H1 (cell line): Measurements from ENCODE around the gene LMBR1. TPM values are rescaled to one million over a fixed set of nuclear protein-coding genes. Genes with fewer than 3 reads are reported as not detected.

Experiments used
- CTCF ChIA-PET: fragments of 300-600 bp; sonication (Branson Sonifier 250); formaldehyde crosslinking; loops from one replicate; lab custom pipeline; 2021; ENCODE audit not compliant: partially characterized antibody; lab: Charles Lee
- POLR2A ChIA-PET: fragments of 300-600 bp; sonication (Branson Sonifier 250); formaldehyde crosslinking; loops from one replicate; lab custom pipeline; 2021; ENCODE audit warnings: inconsistent platforms; ENCODE audit not compliant: partially characterized antibody; lab: Charles Lee
- DNase-seq, 2 experiments: peaks; one replicate each; pipeline versions ENCODE4 v3.0.0 to v3.0.0-alpha.2; 2010 to 2022; ENCODE audit warnings: low spot score in 2 of 2, low read depth in 1 of 2, mixed read lengths in 1 of 2
- FAIRE-seq: peaks from 2 replicates; lab custom pipeline; 2011; peaks lifted over from hg19 to GRCh38; lab: Jason Lieb, UNC
- H2AFZ ChIP-seq: 2 replicates; pipeline ENCODE4 v1.8.1; 2012; ENCODE audit warnings: low read length, inconsistent platforms
- H2AK5ac ChIP-seq: 2 replicates; pipeline ENCODE4 v1.6.1; 2013; ENCODE audit warnings: low read depth, low read length
- H2BK120ac ChIP-seq: replicated peaks from 2 replicates; pipeline ENCODE3; 2013; ENCODE audit warnings: low read depth, low read length, inconsistent platforms
- H2BK12ac ChIP-seq: 2 replicates; pipeline ENCODE4 v1.6.1; 2013; ENCODE audit warnings: low read depth, low read length
- H2BK15ac ChIP-seq: 2 replicates; pipeline ENCODE4 v1.6.1; 2013; ENCODE audit warnings: low read length
- H2BK20ac ChIP-seq: 2 replicates; pipeline ENCODE4 v1.6.1; 2013; ENCODE audit warnings: low read length
- H2BK5ac ChIP-seq: 2 replicates; pipeline ENCODE4 v1.6.1; 2013; ENCODE audit warnings: low read depth, low read length
- H3K14ac ChIP-seq: 2 replicates; pipeline ENCODE4 v1.6.1; 2013; ENCODE audit warnings: inconsistent platforms; ENCODE audit not compliant: insufficient read length
- H3K18ac ChIP-seq: 2 replicates; pipeline ENCODE4 v1.6.1; 2013; ENCODE audit warnings: low read length; ENCODE audit errors: extremely low read depth
- H3K23ac ChIP-seq: 2 replicates; pipeline ENCODE4 v1.6.1; 2013; ENCODE audit warnings: inconsistent platforms; ENCODE audit not compliant: insufficient read length
- H3K23me2 ChIP-seq: 2 replicates; pipeline ENCODE4 v1.6.1; 2013; ENCODE audit warnings: low read depth, low read length
- H3K27ac ChIP-seq: 2 replicates; pipeline ENCODE4 v1.6.1; 2011; ENCODE audit warnings: low read depth, low read length, inconsistent platforms
- H3K27me3 ChIP-seq, 4 experiments: replicated peaks in 1 of 4; 1 replicate in 1 of 4; 2 replicates in 3 of 4; pipeline versions ENCODE4 v1.6.1 to v1.8.1; 2011 to 2013; ENCODE audit warnings: low read length in 3 of 4, mild to moderate bottlenecking in 3 of 4, inconsistent platforms in 2 of 4, mixed read lengths in 2 of 4, moderate library complexity in 1 of 4; ENCODE audit not compliant: control insufficient read depth in 3 of 4, insufficient read depth in 3 of 4; ENCODE audit errors: extremely low read depth in 1 of 4
- H3K36me3 ChIP-seq, 4 experiments: 2 replicates each; pipeline versions ENCODE4 v1.6.1 to v1.8.1; 2011 to 2013; ENCODE audit warnings: mild to moderate bottlenecking in 4 of 4, low read length in 3 of 4, moderate library complexity in 2 of 4, control low read depth in 1 of 4, inconsistent platforms in 1 of 4; ENCODE audit not compliant: insufficient read depth in 4 of 4, control insufficient read depth in 2 of 4
- H3K4ac ChIP-seq: replicated peaks from 2 replicates; pipeline ENCODE3; 2013; ENCODE audit warnings: low read length, low read depth, mixed read lengths, inconsistent platforms; ENCODE audit not compliant: insufficient read length
- H3K4me1 ChIP-seq, 4 experiments: replicated peaks in 1 of 4; 1 replicate in 1 of 4; 2 replicates in 3 of 4; pipeline versions ENCODE4 v1.6.1 to v1.8.1; 2011 to 2013; ENCODE audit warnings: low read length in 3 of 4, inconsistent platforms in 2 of 4, mixed read lengths in 1 of 4; ENCODE audit not compliant: insufficient read depth in 4 of 4, control insufficient read depth in 3 of 4
- H3K4me2 ChIP-seq, 2 experiments: 2 replicates each; pipeline versions ENCODE4 v1.6.1 to v1.8.1; 2011 to 2013; ENCODE audit warnings: low read depth in 2 of 2, low read length in 2 of 2, control low read depth in 1 of 2, inconsistent platforms in 1 of 2, mild to moderate bottlenecking in 1 of 2; ENCODE audit not compliant: insufficient read depth in 1 of 2
- H3K4me3 ChIP-seq, 4 experiments: fragments of 200-600, 300-600 bp in 1 of 4; sonication (generic), shearing (Covaris generic), sonication (Bioruptor Twin) in 1 of 4; 2 replicates each; pipeline versions ENCODE4 v1.5.1 to v1.8.1; 2011 to 2016; ENCODE audit warnings: low read length in 4 of 4, low read depth in 3 of 4, control low read depth in 2 of 4, inconsistent platforms in 2 of 4, mild to moderate bottlenecking in 2 of 4, mixed read lengths in 1 of 4, moderate library complexity in 1 of 4; ENCODE audit not compliant: insufficient read depth in 2 of 4; ENCODE audit errors: extremely low read depth in 1 of 4
- H3K56ac ChIP-seq: replicated peaks from 2 replicates; pipeline ENCODE3; 2013; ENCODE audit warnings: low read depth, mild to moderate bottlenecking, mixed read lengths, low read length, inconsistent platforms; ENCODE audit not compliant: insufficient read length
- H3K79me1 ChIP-seq: 2 replicates; pipeline ENCODE4 v1.6.1; 2013; ENCODE audit warnings: low read depth, low read length, control low read depth
- H3K79me2 ChIP-seq, 2 experiments: 2 replicates each; pipeline versions ENCODE4 v1.6.1 to v1.8.1; 2012 to 2013; ENCODE audit warnings: low read length in 2 of 2, mild to moderate bottlenecking in 2 of 2, inconsistent platforms in 1 of 2; ENCODE audit not compliant: insufficient read depth in 2 of 2, control insufficient read depth in 1 of 2
- H3K9ac ChIP-seq, 4 experiments: replicated peaks in 1 of 4; 1 replicate in 1 of 4; 2 replicates in 3 of 4; pipeline versions ENCODE4 v1.6.1 to v1.8.1; 2011 to 2013; ENCODE audit warnings: low read depth in 3 of 4, low read length in 3 of 4, control low read depth in 2 of 4, mild to moderate bottlenecking in 2 of 4, moderate library complexity in 2 of 4, inconsistent platforms in 1 of 4; ENCODE audit errors: extremely low read depth in 1 of 4
- H3K9me3 ChIP-seq, 2 experiments: 2 replicates each; pipeline versions ENCODE4 v1.6.1 to v1.8.1; 2012 to 2013; ENCODE audit warnings: mild to moderate bottlenecking in 2 of 2, moderate library complexity in 2 of 2, control low read depth in 1 of 2, inconsistent platforms in 1 of 2, low read depth in 1 of 2, low read length in 1 of 2, mixed read lengths in 1 of 2; ENCODE audit not compliant: insufficient read depth in 2 of 2
- H4K20me1 ChIP-seq, 2 experiments: replicated peaks in 1 of 2; 2 replicates each; pipeline versions ENCODE3 to v1.8.1; 2011 to 2013; ENCODE audit warnings: inconsistent platforms in 2 of 2, low read length in 2 of 2, mild to moderate bottlenecking in 1 of 2; ENCODE audit not compliant: insufficient read depth in 2 of 2, control insufficient read depth in 1 of 2
- H4K5ac ChIP-seq: 2 replicates; pipeline ENCODE4 v1.6.1; 2013; ENCODE audit warnings: low read length, low read depth, mixed read lengths, inconsistent platforms; ENCODE audit not compliant: insufficient read length
- H4K8ac ChIP-seq: 2 replicates; pipeline ENCODE4 v1.8.0; 2013; ENCODE audit warnings: mild to moderate bottlenecking, moderate library complexity, low read length, inconsistent platforms; ENCODE audit not compliant: insufficient read depth; ENCODE audit errors: extremely low read depth
- H4K91ac ChIP-seq: replicated peaks from 2 replicates; pipeline ENCODE3; 2013; ENCODE audit warnings: low read length, mixed read lengths, inconsistent platforms; ENCODE audit not compliant: insufficient read length
- BACH1 ChIP-seq: IDR thresholded peaks from 2 replicates; pipeline ENCODE4 v1.6.1; 2012; ENCODE audit warnings: low read length, improper control_type of control experiment
- BCL11A ChIP-seq, 2 experiments: IDR thresholded peaks; one replicate each; pipeline ENCODE4 v1.6.1; 2011; ENCODE audit warnings: low read depth in 2 of 2, low read length in 2 of 2, mild to moderate bottlenecking in 2 of 2
- CBX5 ChIP-seq: fragments of 300-800, 300-1000 bp; sonication (generic); IDR thresholded peaks from 2 replicates; pipeline ENCODE4 v1.7.1; 2016; ENCODE audit warnings: antibody characterized with exemption, low read length, low read depth
- CHD2 ChIP-seq: IDR thresholded peaks from 2 replicates; pipeline ENCODE4 v1.6.1; 2012; ENCODE audit warnings: low read length, improper control_type of control experiment
- HDAC2 ChIP-seq, 2 experiments: fragments of 300-600 bp in 1 of 2; sonication (generic) in 1 of 2; IDR thresholded peaks; 2 replicates each; pipeline ENCODE4 v1.6.1; 2011 to 2012; ENCODE audit warnings: low read depth in 2 of 2, low read length in 2 of 2, mild to moderate bottlenecking in 2 of 2, moderate library complexity in 2 of 2, borderline replicate concordance in 1 of 2, inconsistent platforms in 1 of 2
- KDM1A ChIP-seq: fragments of 200-600, 300-600 bp; sonication (generic); IDR thresholded peaks from 2 replicates; pipeline ENCODE4 v1.7.1; 2016; ENCODE audit warnings: mild to moderate bottlenecking, low read length, borderline replicate concordance
- KDM4A ChIP-seq: IDR thresholded peaks from one replicate; pipeline ENCODE4 v1.7.1; 2012; ENCODE audit warnings: low read depth, mild to moderate bottlenecking, moderate library complexity, low read length, inconsistent platforms; ENCODE audit not compliant: severe bottlenecking
- MAX ChIP-seq: IDR thresholded peaks from 2 replicates; pipeline ENCODE4 v1.6.1; 2012; ENCODE audit warnings: inconsistent platforms
- NRF1 ChIP-seq: IDR thresholded peaks from 2 replicates; pipeline ENCODE4 v1.6.1; 2011; ENCODE audit warnings: mild to moderate bottlenecking, low read depth, low read length, improper control_type of control experiment
- polyA plus RNA-seq, 7 experiments: library from polyadenylated mRNA; depleted of rRNA in 3 of 7; stranded (reverse) in 5 of 7; unstranded in 2 of 7; fragments of >200 nt in 5 of 7; fragments of 200-250 nt in 2 of 7; gene quantifications; 1 replicate in 5 of 7; 2 replicates in 1 of 7; 4 replicates in 1 of 7; pipeline versions ENCODE4 v1.2.1 to v1.2.3, GENCODE V29; 2011 to 2013; ENCODE audit warnings: missing spikeins in 2 of 7, mixed read lengths in 2 of 7
- total RNA-seq: library from RNA; stranded (reverse); fragmentation: NEBNext Ultra II Directional; extraction: Animal tissue kit (Norgen Biotek cat#: 25700); gene quantifications from 2 replicates; pipeline ENCODE4 v1.2.1, GENCODE V29; 2021

Gene LMBR1
- total and polyA plus RNA-seq, 2 of the 8 experiments (the other 6 are each of a cell fraction or from before 2014, with no cell fraction given): 15.1 to 70.4 TPM

GRCh38 chr7:156731651-156732050 is 161.3 kb downstream of the LMBR1 start:
- H3K27ac ChIP-seq: no peak overlapping the region
- H3K23ac ChIP-seq: no peak overlapping the region
- peaks cover 0 to 6% (median 2%) of the 10 kb centered on the region in 4 experiments; a peak in 3 of 8 replicates for H3K36me3 ChIP-seq
- no peak overlapping the region for H2AFZ ChIP-seq
- H3K56ac ChIP-seq: no peak overlapping the region
- H3K14ac ChIP-seq: no peak overlapping the region
- no peaks in the 10 kb centered on the region for H3K79me1 ChIP-seq
- no peak overlapping the region for H2AK5ac ChIP-seq
- ChIA-PET CTCF (interaction anchor here (1.2 to 3.0 kb wide), 2 partner anchors 22 to 44 kb away, joined by 3 to 6 read pairs; no protein-coding TSS in a partner anchor), POLR2A (interaction anchor here (0.6 kb wide), 1 partner anchor 97 kb away, joined by 3 read pairs; no protein-coding TSS in a partner anchor)
- peaks cover 0 to 1% of the 10 kb centered on the region in 2 experiments for H4K20me1 ChIP-seq
- no peak overlapping the region for H3K4ac ChIP-seq
- H3K23me2 ChIP-seq: no peaks in the 10 kb centered on the region
- H3K9ac ChIP-seq: no peak overlapping the region
- H3K4me3 ChIP-seq: no peak overlapping the region
- H4K8ac ChIP-seq: no peak overlapping the region
- no peak for FAIRE-seq
- H2BK12ac ChIP-seq: no peak overlapping the region
- H2BK20ac ChIP-seq: no peak overlapping the region
- H3K18ac ChIP-seq: no peak overlapping the region
- H3K79me2 ChIP-seq: no peaks in the 10 kb centered on the region
- no peak overlapping the region for H3K4me2 ChIP-seq
- no peak overlapping the region for H4K91ac ChIP-seq
- no peaks in the 10 kb centered on the region; a peak in 1 of 4 replicates for H3K9me3 ChIP-seq
- H3K4me1 ChIP-seq: no peaks in the 10 kb centered on the region
- no peak overlapping the region for H2BK120ac ChIP-seq
- H2BK15ac ChIP-seq: no peak overlapping the region
- H2BK5ac ChIP-seq: no peak overlapping the region
- H3K27me3 ChIP-seq: no peaks in the 10 kb centered on the region
- no peak overlapping the region for H4K5ac ChIP-seq
- no peak for DNase-seq
- no peak for TF ChIP-seq BCL11A (IDR thresholded peaks at IDR 0.05; ENCODE audit: low read depth in 2 of 2, low read length in 2 of 2)
- no peak for TF ChIP-seq KDM4A
- no peak for TF ChIP-seq BACH1
- no peak for TF ChIP-seq MAX
- no peak for TF ChIP-seq NRF1
- no peak for TF ChIP-seq CBX5
- no peak for TF ChIP-seq CHD2
- TF ChIP-seq KDM1A: no peak
- TF ChIP-seq HDAC2 (IDR thresholded peaks at IDR 0.05; ENCODE audit: borderline replicate concordance in 1 of 2, low read depth in 2 of 2, low read length in 2 of 2): no peak
